Gastrocnemius medialis (tissue), 4 donors: Measurements from ENCODE around the gene GARIN5B. TPM values are rescaled to one million over a fixed set of nuclear protein-coding genes. Genes with fewer than 3 reads are reported as not detected.
A peak's percentile ranks its signal among the peaks of the same experiment; 100 is the strongest.

Experiments used
- ATAC-seq, 2 donors: fragments of 150-250 bp; one replicate each; pipeline ENCODE4 v1.9.1; 2016
- DNase-seq, 2 donors: peaks; one replicate each; pipeline ENCODE4 v3.0.0-alpha.2; 2019
- H3K27ac ChIP-seq, 4 donors: fragments of 200-600 bp; sonication (generic); 1 replicate in 1 of 4; 2 replicates in 3 of 4; pipeline ENCODE4 v1.5.1; 2016 to 2018; ENCODE audit warnings: mild to moderate bottlenecking in 2 of 4, moderate library complexity in 1 of 4
- H3K27me3 ChIP-seq, 3 donors: fragments of 200-600 bp; sonication (generic) in 2 of 3; 1 replicate in 1 of 3; 2 replicates in 2 of 3; pipeline versions ENCODE4 v1.5.1 to v1.6.0; 2016 to 2019; ENCODE audit warnings: mild to moderate bottlenecking in 1 of 3, moderate library complexity in 1 of 3
- H3K36me3 ChIP-seq, 2 donors: fragments of 200-600 bp; sonication (generic) in 1 of 2; one replicate each; pipeline ENCODE4 v1.5.1; 2017 to 2018
- H3K4me1 ChIP-seq, 2 donors: fragments of 200-600 bp; sonication (generic) in 1 of 2; one replicate each; pipeline ENCODE4 v1.5.1; 2016 to 2017; ENCODE audit warnings: mild to moderate bottlenecking in 2 of 2
- H3K4me3 ChIP-seq, 4 donors: fragments of 200-600 bp; sonication (generic) in 3 of 4; 1 replicate in 1 of 4; 2 replicates in 3 of 4; pipeline ENCODE4 v1.5.1; 2016 to 2019; ENCODE audit warnings: mild to moderate bottlenecking in 2 of 4
- H3K9me3 ChIP-seq, 3 donors: fragments of 200-600 bp; sonication (generic) in 2 of 3; 1 replicate in 1 of 3; 2 replicates in 2 of 3; pipeline ENCODE4 v1.5.1; 2016 to 2019
- POLR2A ChIP-seq, 2 donors: fragments of 450-650 bp; IDR thresholded peaks; one replicate each; pipeline ENCODE4 v1.6.1; 2017; ENCODE audit warnings: antibody characterized with exemption in 2 of 2, mild to moderate bottlenecking in 2 of 2, moderate library complexity in 2 of 2
- in situ Hi-C, 4 donors: fragments of 200-750 bp; cut with MboI; loops; one replicate each; pipeline versions ENCODE4 v1.15.0 to v1.8.0; 2017; ENCODE audit warnings: low sequenced_read_pairs in 4 of 4
- intact Hi-C: fragments of 100-400 bp; cut with DNase I; formaldehyde crosslinking; loops from one replicate; pipeline ENCODE4 v1.15.1; 2023; ENCODE audit warnings: low total_unique reads
- total RNA-seq, 4 donors: library from RNA; depleted of rRNA; stranded (reverse); fragments of >200 nt; gene quantifications; one replicate each; pipeline versions ENCODE4 v1.1.0 to v1.2.3, GENCODE V29; 2016
- TF ChIP-seq, protein P1 (sequence below), 5 experiments: fragments of 450-650 bp in 3 of 5; fragments of 200-600 bp in 2 of 5; sonication (generic) in 2 of 5; IDR thresholded peaks in 4 of 5; conservative IDR thresholded peaks in 1 of 5; 1 replicate in 4 of 5; 2 replicates in 1 of 5; pipeline ENCODE4 v1.5.1; 2016 to 2019; ENCODE audit warnings: antibody characterized with exemption in 5 of 5, mild to moderate bottlenecking in 3 of 5, moderate library complexity in 3 of 5

The GARIN5B gene
- total RNA-seq, 4 donors from 2014 or later = not detected

DNA sequence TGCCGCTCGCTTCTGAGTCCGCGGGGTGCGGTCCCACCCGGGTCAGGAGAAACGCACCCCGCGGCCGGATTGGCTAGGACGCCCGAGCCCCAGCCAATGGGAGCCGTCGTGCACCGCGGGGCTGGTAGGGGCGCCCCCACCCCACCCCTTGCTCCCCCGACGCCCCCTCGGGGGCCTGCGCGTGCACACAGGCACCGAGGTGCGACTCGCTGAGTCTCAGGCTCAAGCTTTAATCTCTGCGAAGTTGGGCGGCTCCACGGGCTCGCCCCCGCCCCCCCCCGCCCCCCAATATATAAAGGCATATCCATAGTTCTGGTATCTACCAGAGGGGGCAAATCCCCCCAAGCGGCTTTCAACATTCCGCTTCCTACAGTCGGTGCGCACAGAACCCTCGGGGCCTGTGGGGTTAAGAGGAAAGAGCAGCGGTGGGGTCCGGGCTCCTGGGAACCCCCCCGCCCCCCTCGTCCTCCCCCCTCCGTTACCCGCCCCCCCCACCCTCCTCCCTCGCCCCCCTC lies 8.3 kb downstream of the GARIN5B start, which contains the start of gene COX6B2:
Gene COX6B2, minus strand, starts transcription at position 22 of the 515 bp plus-strand sequence. CDS start 198 bp downstream, outside the sequence.
- H3K27me3 ChIP-seq = peaks cover 42 to 57% (median 54%) of the 10 kb centered on the region in 3 donors
- peaks cover 0 to 15% of the 10 kb centered on the region in 2 donors for H3K4me1 ChIP-seq
- no peak within 1 kb of the TSS for H3K27ac ChIP-seq
- peak within 1 kb of the TSS; percentile 46 to 54 (median 50) for H3K4me3 ChIP-seq
- ATAC-seq = no peak
- in situ Hi-C loops (no loop called here), intact Hi-C loops (no loop called here)
- H3K36me3 ChIP-seq = no peaks in the 10 kb centered on the region
- DNase-seq = no peak
- TF ChIP-seq, protein P1, sequence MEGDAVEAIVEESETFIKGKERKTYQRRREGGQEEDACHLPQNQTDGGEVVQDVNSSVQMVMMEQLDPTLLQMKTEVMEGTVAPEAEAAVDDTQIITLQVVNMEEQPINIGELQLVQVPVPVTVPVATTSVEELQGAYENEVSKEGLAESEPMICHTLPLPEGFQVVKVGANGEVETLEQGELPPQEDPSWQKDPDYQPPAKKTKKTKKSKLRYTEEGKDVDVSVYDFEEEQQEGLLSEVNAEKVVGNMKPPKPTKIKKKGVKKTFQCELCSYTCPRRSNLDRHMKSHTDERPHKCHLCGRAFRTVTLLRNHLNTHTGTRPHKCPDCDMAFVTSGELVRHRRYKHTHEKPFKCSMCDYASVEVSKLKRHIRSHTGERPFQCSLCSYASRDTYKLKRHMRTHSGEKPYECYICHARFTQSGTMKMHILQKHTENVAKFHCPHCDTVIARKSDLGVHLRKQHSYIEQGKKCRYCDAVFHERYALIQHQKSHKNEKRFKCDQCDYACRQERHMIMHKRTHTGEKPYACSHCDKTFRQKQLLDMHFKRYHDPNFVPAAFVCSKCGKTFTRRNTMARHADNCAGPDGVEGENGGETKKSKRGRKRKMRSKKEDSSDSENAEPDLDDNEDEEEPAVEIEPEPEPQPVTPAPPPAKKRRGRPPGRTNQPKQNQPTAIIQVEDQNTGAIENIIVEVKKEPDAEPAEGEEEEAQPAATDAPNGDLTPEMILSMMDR (IDR thresholded peaks at IDR 0.05 in 4 of 5, conservative IDR thresholded peaks at IDR 0.05 in 1 of 5) = no peak
- TF ChIP-seq POLR2A (IDR thresholded peaks at IDR 0.05) = no peak
- H3K9me3 ChIP-seq = no peaks in the 10 kb centered on the region

DNA sequence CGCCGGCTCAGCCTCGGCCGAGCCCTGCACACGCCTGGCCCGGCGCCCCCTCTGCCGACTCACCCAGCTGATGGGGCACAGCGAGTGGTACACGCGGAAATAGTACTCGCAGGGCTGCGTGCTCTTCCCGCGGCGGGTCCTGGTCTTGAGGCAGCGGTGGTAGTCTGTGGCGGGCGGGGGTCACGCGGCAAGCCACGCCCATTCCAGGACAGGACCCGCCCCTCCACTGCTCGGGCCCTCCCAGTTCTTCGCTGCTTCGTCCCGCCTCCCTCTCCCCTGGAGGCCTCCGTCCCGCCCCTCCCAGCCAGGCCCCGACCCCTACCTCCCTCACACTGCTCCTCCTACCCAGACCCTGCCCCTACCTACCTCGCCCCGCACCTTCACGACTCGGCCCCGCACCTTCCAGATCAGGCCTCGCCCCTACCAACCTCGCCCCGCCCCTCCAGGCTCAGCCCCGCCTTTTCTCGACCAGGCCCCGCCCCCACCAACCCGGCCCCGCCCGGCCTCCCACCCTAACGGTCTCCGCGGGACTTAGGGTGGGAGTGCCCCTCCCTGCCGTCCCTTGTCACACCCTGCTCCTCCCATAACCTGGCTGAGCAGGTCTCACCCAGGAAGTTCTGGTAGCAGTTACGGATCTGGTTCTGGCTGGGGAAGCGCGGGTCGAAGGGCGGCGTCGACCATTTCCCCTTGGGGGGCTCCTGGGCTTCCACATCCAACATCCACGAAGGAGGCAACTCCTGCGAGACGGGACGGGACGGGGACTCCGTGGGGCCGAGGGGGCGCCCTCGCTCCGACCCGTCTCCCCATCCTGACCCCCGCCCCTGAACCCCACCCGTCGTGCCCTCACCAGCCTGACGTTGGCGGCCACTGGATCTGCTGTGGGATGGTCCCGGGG lies 9.0 kb downstream of the GARIN5B start:
- Histone ChIP-seq H3K4me3 (peak overlapping the region; percentile 46 to 54 (median 50)), H3K27me3 (peaks cover 42 to 57% (median 54%) of the 10 kb centered on the region in 3 donors), H3K9me3 (no peaks in the 10 kb centered on the region), H3K27ac (no peak overlapping the region), H3K4me1 (peaks cover 0 to 15% of the 10 kb centered on the region in 2 donors), H3K36me3 (no peaks in the 10 kb centered on the region)
- in situ Hi-C loops = no loop called here
- TF ChIP-seq POLR2A (IDR thresholded peaks at IDR 0.05) = no peak
- TF ChIP-seq, protein P1 (IDR thresholded peaks at IDR 0.05 in 4 of 5, conservative IDR thresholded peaks at IDR 0.05 in 1 of 5) = no peak
- intact Hi-C loops = no loop called here
- peak; percentile 84 to 86 for ATAC-seq
- DNase-seq = peak in 1 of 2 donors; percentile 36

DNA sequence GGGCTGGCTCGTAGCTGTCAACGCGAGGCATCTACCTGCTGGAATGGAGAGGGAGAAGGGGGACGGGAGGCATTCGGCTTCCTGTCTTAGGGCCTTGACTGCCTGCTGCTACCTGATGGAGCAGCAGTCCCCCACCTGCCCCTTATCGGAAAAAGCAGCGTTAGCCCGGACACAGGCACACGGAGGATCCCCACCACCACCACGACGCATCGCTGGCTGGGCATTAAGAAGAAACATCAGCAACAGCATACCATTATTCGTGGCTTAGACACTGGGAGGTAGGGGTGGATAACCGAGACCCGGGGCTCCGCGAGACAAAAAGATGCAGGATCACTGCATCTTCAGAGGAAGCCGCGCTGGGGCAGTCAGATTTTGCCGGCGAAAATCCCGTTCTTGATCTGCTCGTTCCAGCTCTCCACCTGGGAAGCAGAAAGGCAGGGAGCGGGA lies 9.7 kb downstream of the GARIN5B start:
- peaks cover 42 to 57% (median 54%) of the 10 kb centered on the region in 3 donors for H3K27me3 ChIP-seq
- peak overlapping the region; percentile 46 to 54 (median 50) for H3K4me3 ChIP-seq
- no peak overlapping the region for H3K27ac ChIP-seq
- intact Hi-C loops = no loop called here
- ATAC-seq (no peak), DNase-seq (no peak)
- in situ Hi-C loops = no loop called here
- H3K9me3 ChIP-seq = no peaks in the 10 kb centered on the region
- H3K4me1 ChIP-seq = peaks cover 0 to 15% of the 10 kb centered on the region in 2 donors
- H3K36me3 ChIP-seq = no peaks in the 10 kb centered on the region
- TF ChIP-seq, protein P1 (IDR thresholded peaks at IDR 0.05 in 4 of 5, conservative IDR thresholded peaks at IDR 0.05 in 1 of 5) = no peak
- no peak for TF ChIP-seq POLR2A (IDR thresholded peaks at IDR 0.05)

DNA sequence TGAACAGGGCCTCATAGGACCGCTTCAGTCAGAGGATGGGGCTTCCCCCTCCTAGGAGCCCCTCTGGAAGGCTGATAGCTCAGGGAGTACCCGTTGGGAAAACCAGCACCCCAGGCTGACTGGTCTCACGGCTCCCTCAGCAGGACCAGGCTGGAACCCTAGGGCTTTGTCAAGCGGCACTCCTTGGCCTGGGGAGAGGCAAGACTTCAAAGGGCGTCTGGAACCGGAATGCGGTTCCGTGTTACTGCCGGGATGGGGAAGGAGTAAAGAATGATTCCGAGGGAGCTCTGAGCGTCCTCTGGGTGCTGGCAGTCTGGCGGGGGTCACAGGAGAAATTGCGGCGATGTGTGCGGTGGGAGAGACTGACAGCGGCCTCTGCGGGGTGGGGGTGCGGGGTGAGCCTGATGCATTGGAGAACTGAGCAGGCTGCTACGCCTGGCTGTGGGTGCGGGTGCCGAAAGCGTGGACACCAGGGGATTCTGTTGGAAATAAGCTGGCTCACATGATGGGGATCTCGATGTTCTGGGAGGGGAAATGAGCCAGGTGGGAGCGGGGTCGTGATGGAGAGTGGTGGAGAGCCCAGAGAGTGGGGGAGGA lies 10.4 kb downstream of the GARIN5B start:
- no peak overlapping the region for H3K4me3 ChIP-seq
- ATAC-seq (no peak), DNase-seq (no peak)
- H3K36me3 ChIP-seq = no peaks in the 10 kb centered on the region
- H3K9me3 ChIP-seq = no peaks in the 10 kb centered on the region
- H3K27me3 ChIP-seq = peaks cover 39 to 57% (median 54%) of the 10 kb centered on the region in 3 donors
- intact Hi-C loops (no loop called here), in situ Hi-C loops (no loop called here)
- H3K4me1 ChIP-seq = peaks cover 0 to 15% of the 10 kb centered on the region in 2 donors
- TF ChIP-seq POLR2A (IDR thresholded peaks at IDR 0.05) = no peak
- TF ChIP-seq, protein P1 (IDR thresholded peaks at IDR 0.05 in 4 of 5, conservative IDR thresholded peaks at IDR 0.05 in 1 of 5) = no peak
- no peak overlapping the region for H3K27ac ChIP-seq
